B cell (primary cell): ENCODE data around the gene UBE2B. TPM values are rescaled to one million over a fixed set of nuclear protein-coding genes. Genes with fewer than 3 reads are reported as not detected.

ENCODE experiments used
- ATAC-seq: fragments of 200-7000 bp; cut with Tn5 transposase; one replicate; pipeline ENCODE4 v1.10.0; 2021; ENCODE audit warnings: low read depth, mild to moderate bottlenecking, moderate number of reproducible peaks, moderate library complexity
- CTCF ChIA-PET: fragments of 350-600 bp; sonication (Branson Sonifier 250); formaldehyde crosslinking; loops from one replicate; lab custom pipeline; 2021; ENCODE audit warnings: antibody characterized with exemption, inconsistent platforms; lab: Charles Lee
- POLR2A ChIA-PET: fragments of 350-600 bp; sonication (Branson Sonifier 250); formaldehyde crosslinking; loops from one replicate; lab custom pipeline; 2021; ENCODE audit warnings: antibody characterized with exemption; lab: Charles Lee
- DNase-seq: peaks from one replicate; pipeline ENCODE4 v3.0.0; 2013
- H2AFZ ChIP-seq: 2 replicates; pipeline ENCODE4 v1.6.1; 2012; ENCODE audit warnings: mild to moderate bottlenecking, low read depth, low read length; ENCODE audit not compliant: insufficient read depth, poor library complexity, severe bottlenecking
- H3K27ac ChIP-seq, 2 donors: 1 replicate in 1 of 2; 2 replicates in 1 of 2; pipeline ENCODE4 v1.5.1; 2012 to 2013; ENCODE audit warnings: low read length in 2 of 2, mild to moderate bottlenecking in 2 of 2, moderate library complexity in 1 of 2
- H3K27me3 ChIP-seq, 4 experiments: fragments of 200-600 bp in 1 of 4; sonication (generic) in 1 of 4; replicated peaks in 1 of 4; 1 replicate in 2 of 4; 2 replicates in 2 of 4; pipeline versions ENCODE4 v1.6.1 to v1.7.0; 2013 to 2016; ENCODE audit warnings: low read length in 3 of 4, mild to moderate bottlenecking in 2 of 4, mixed read lengths in 1 of 4, moderate library complexity in 1 of 4; ENCODE audit not compliant: insufficient read depth in 4 of 4, control insufficient read depth in 3 of 4; ENCODE audit errors: control extremely low read depth in 1 of 4
- H3K36me3 ChIP-seq, 2 experiments: replicated peaks in 1 of 2; 1 replicate in 1 of 2; 2 replicates in 1 of 2; pipeline versions ENCODE4 v1.6.1 to v1.7.1; 2013; ENCODE audit warnings: low read length in 1 of 2; ENCODE audit not compliant: insufficient read depth in 2 of 2, control insufficient read depth in 1 of 2; ENCODE audit errors: control extremely low read depth in 1 of 2, extremely low read depth in 1 of 2
- H3K4me1 ChIP-seq, 2 donors: fragments of 200-600 bp in 1 of 2; sonication (generic) in 1 of 2; 1 replicate in 1 of 2; 2 replicates in 1 of 2; pipeline versions ENCODE4 v1.5.1 to v1.6.1; 2013 to 2017; ENCODE audit warnings: low read length in 2 of 2; ENCODE audit not compliant: control insufficient read depth in 2 of 2, insufficient read depth in 2 of 2
- H3K4me2 ChIP-seq: replicated peaks from 2 replicates; pipeline ENCODE3; 2012; ENCODE audit warnings: mild to moderate bottlenecking, low read depth, low read length; ENCODE audit not compliant: poor library complexity, severe bottlenecking
- H3K4me3 ChIP-seq, 5 experiments: fragments of 200-600 bp in 1 of 5; sonication (generic) in 1 of 5; 1 replicate in 3 of 5; 2 replicates in 2 of 5; pipeline versions ENCODE4 v1.5.1 to v1.7.0; 2011 to 2016; ENCODE audit warnings: low read length in 4 of 5, mild to moderate bottlenecking in 4 of 5, low read depth in 2 of 5, control low read depth in 1 of 5, moderate library complexity in 1 of 5; ENCODE audit not compliant: insufficient read depth in 1 of 5; ENCODE audit errors: control extremely low read depth in 1 of 5, extremely low read depth in 1 of 5
- H3K79me2 ChIP-seq: fragments of 200-600 bp; sonication (generic); one replicate; pipeline ENCODE4 v1.6.0; 2016; ENCODE audit warnings: low read length; ENCODE audit not compliant: control insufficient read depth, insufficient read depth
- H3K9ac ChIP-seq: fragments of 200-600 bp; sonication (generic); 2 replicates; pipeline ENCODE4 v1.6.1; 2017; ENCODE audit warnings: mild to moderate bottlenecking, low read length, moderate library complexity
- H3K9me3 ChIP-seq, 3 donors: one replicate each; pipeline versions ENCODE4 v1.6.1 to v1.7.1; 2013; ENCODE audit warnings: low read length in 2 of 3; ENCODE audit not compliant: control insufficient read depth in 2 of 3, insufficient read depth in 1 of 3; ENCODE audit errors: control extremely low read depth in 1 of 3
- H4K20me1 ChIP-seq: 2 replicates; pipeline ENCODE4 v1.6.0; 2012; ENCODE audit warnings: mild to moderate bottlenecking, low read length; ENCODE audit not compliant: insufficient read depth, control insufficient read depth, poor library complexity, severe bottlenecking
- H3K27ac Mint-ChIP-seq: one replicate; pipeline ENCODE4 v1.8.0; 2021; ENCODE audit warnings: mixed read lengths
- H3K27me3 Mint-ChIP-seq: one replicate; pipeline ENCODE4 v1.8.0; 2021; ENCODE audit warnings: mixed read lengths
- H3K4me1 Mint-ChIP-seq: one replicate; pipeline ENCODE4 v1.8.0; 2021; ENCODE audit warnings: mixed read lengths
- H3K4me3 Mint-ChIP-seq: one replicate; pipeline ENCODE4 v1.8.0; 2021; ENCODE audit warnings: mixed read lengths
- H3K9me3 Mint-ChIP-seq: one replicate; pipeline ENCODE4 v1.8.0; 2022; ENCODE audit warnings: mixed read lengths; ENCODE audit not compliant: insufficient read depth
- CTCF ChIP-seq: fragments of 200-600 bp; IDR thresholded peaks from one replicate; pipeline ENCODE4 v1.8.0; 2022; ENCODE audit warnings: antibody characterized with exemption, mild to moderate bottlenecking
- EZH2 ChIP-seq: IDR thresholded peaks from 2 replicates; pipeline ENCODE4 v1.6.1; 2012; ENCODE audit warnings: borderline replicate concordance, low read depth, mild to moderate bottlenecking, moderate library complexity, low read length; ENCODE audit not compliant: insufficient read depth, poor library complexity, severe bottlenecking
- WGBS: methylation state at CpG from one replicate; pipeline ENCODE4 v1.1.5; 2013; ENCODE audit warnings: missing lambda C conversion rate; ENCODE audit not compliant: insufficient coverage; 5-methylcytosine and 5-hydroxymethylcytosine counted together
- intact Hi-C: fragments of 100-400 bp; cut with micrococcal nuclease; formaldehyde crosslinking; loops from one replicate; pipeline ENCODE4 v1.10.0; 2022
- polyA plus RNA-seq: library from polyadenylated mRNA; depleted of rRNA; stranded (reverse); fragments of >200 nt; gene quantifications from 2 replicates; pipeline ENCODE4 v1.2.3, GENCODE V29; 2012
- total RNA-seq, 2 donors: library from RNA; stranded (reverse); fragments of 120-200 nt in 1 of 2; gene quantifications; 1 replicate in 1 of 2; 2 replicates in 1 of 2; pipeline versions ENCODE4 v1.2.3 to v1.2.4, GENCODE V29; 2013 to 2022

UBE2B gene
- total and polyA plus RNA-seq, 2 donors (not counting 1 experiment from before 2014, with no cell fraction given) = 23.0 to 106 TPM

- no peak for TF ChIP-seq CTCF
- no peak for TF ChIP-seq EZH2
- WGBS = 93% methylated on average over 6 of the region's 7 CpGs
- Mint-ChIP-seq H3K4me3 (no peak overlapping the region), H3K4me1 (peaks cover 43% of the 10 kb centered on the region), H3K27ac (peak overlapping the region; percentile 50), H3K27me3 (no peaks in the 10 kb centered on the region), H3K9me3 (no peaks in the 10 kb centered on the region)
- H3K36me3 ChIP-seq = no peaks in the 10 kb centered on the region
- H3K4me2 ChIP-seq = no peak overlapping the region
- H3K9ac ChIP-seq = no peak overlapping the region
- peaks cover 0 to 3% (median 0%) of the 10 kb centered on the region in 3 donors for H3K9me3 ChIP-seq
- H3K79me2 ChIP-seq = no peaks in the 10 kb centered on the region
- H3K27me3 ChIP-seq = peaks cover 0 to 3% (median 0%) of the 10 kb centered on the region in 4 experiments
- CTCF ChIA-PET = no interaction called here
- POLR2A ChIA-PET = interaction anchor here (0.7 kb wide), 1 partner anchor 71 kb away, joined by 3 read pairs; no protein-coding TSS in a partner anchor
- no peak for DNase-seq
- H4K20me1 ChIP-seq = no peaks in the 10 kb centered on the region
- no peak for ATAC-seq
- no peak overlapping the region for H3K27ac ChIP-seq
- intact Hi-C loops = no loop called here
- H3K4me1 ChIP-seq = peaks cover 12 to 17% of the 10 kb centered on the region in 2 donors
- H3K4me3 ChIP-seq = no peak overlapping the region
- no peak overlapping the region for H2AFZ ChIP-seq
Observed at GRCh38 chr5:134439210-134439654, 67.9 kb downstream of the UBE2B start.

- CTCF ChIA-PET = interaction anchor here (0.7 kb wide), 1 partner anchor 39 kb away, joined by 3 read pairs; no protein-coding TSS in a partner anchor
- H3K9ac ChIP-seq = no peak overlapping the region
- peaks cover 19 to 24% of the 10 kb centered on the region in 2 donors for H3K4me1 ChIP-seq
- DNase-seq (no peak), ATAC-seq (no peak)
- peaks cover 0 to 3% (median 0%) of the 10 kb centered on the region in 4 experiments for H3K27me3 ChIP-seq
- no peaks in the 10 kb centered on the region for H3K9me3 Mint-ChIP-seq
- intact Hi-C loops = no loop called here
- no peaks in the 10 kb centered on the region for H3K36me3 ChIP-seq
- H3K4me1 Mint-ChIP-seq = peaks cover 50% of the 10 kb centered on the region
- POLR2A ChIA-PET = no interaction called here
- H3K9me3 ChIP-seq = peaks cover 0 to 3% (median 0%) of the 10 kb centered on the region in 3 donors
- 86% methylated on average over 1 of the region's 3 CpGs for WGBS
- H4K20me1 ChIP-seq = no peaks in the 10 kb centered on the region
- no peak for TF ChIP-seq CTCF
- no peak for TF ChIP-seq EZH2
- no peaks in the 10 kb centered on the region for H3K27me3 Mint-ChIP-seq
- H3K4me3 ChIP-seq = no peak overlapping the region
- H2AFZ ChIP-seq = no peak overlapping the region
- no peak overlapping the region for H3K4me2 ChIP-seq
- H3K4me3 Mint-ChIP-seq = no peak overlapping the region
- H3K79me2 ChIP-seq = no peaks in the 10 kb centered on the region
- H3K27ac Mint-ChIP-seq = no peak overlapping the region
- no peak overlapping the region for H3K27ac ChIP-seq
Observed at GRCh38 chr5:134440201-134440755, 68.9 kb downstream of the UBE2B start.

Other genes starting within 250 kb of the UBE2B start
- 182 and 186 TPM in 2 replicates for gene SKP1, start 194.6 kb upstream of the UBE2B start, total RNA-seq
- 108 and 191 TPM in 2 replicates for gene SKP1, start 194.6 kb upstream of the UBE2B start, polyA plus RNA-seq
- 86.2 and 100 TPM in 2 replicates for gene PPP2CA, start 145.5 kb upstream of the UBE2B start, total RNA-seq
- gene PPP2CA, start 145.5 kb upstream of the UBE2B start, polyA plus RNA-seq = 82.3 and 377 TPM in 2 replicates
- 2.1 and 3.8 TPM in 2 replicates for gene CDKL3, start 4.4 kb upstream of the UBE2B start, total RNA-seq
- 0.40 and 0.42 TPM in 2 replicates for gene CDKL3, start 4.4 kb upstream of the UBE2B start, polyA plus RNA-seq
- gene CDKN2AIPNL, start 40.3 kb downstream of the UBE2B start, total RNA-seq = 15.8 and 17.2 TPM in 2 replicates
- gene CDKN2AIPNL, start 40.3 kb downstream of the UBE2B start, polyA plus RNA-seq = 8.0 and 11.2 TPM in 2 replicates
- 243 and 247 TPM in 2 replicates for gene JADE2, start 154.1 kb downstream of the UBE2B start, total RNA-seq
- 50.4 and 80.5 TPM in 2 replicates for gene JADE2, start 154.1 kb downstream of the UBE2B start, polyA plus RNA-seq